Heart left ventricle (tissue), 13 donors: Measurements from ENCODE around the gene PROSER2.

Experiments used
- POLR2A ChIP-seq, 2 donors: fragments of 450-650 bp; IDR thresholded peaks; one replicate each; pipeline ENCODE4 v1.6.1; 2017; ENCODE audit warnings: antibody characterized with exemption in 2 of 2, mild to moderate bottlenecking in 2 of 2, moderate library complexity in 2 of 2
- TF ChIP-seq, protein P1 (sequence below), 12 donors: fragments of 200-600 bp; sonication (generic) in 4 of 12; IDR thresholded peaks; one replicate each; pipeline versions ENCODE4 v1.5.0 to v1.8.0; 2018 to 2022; ENCODE audit warnings: antibody characterized with exemption in 12 of 12, mild to moderate bottlenecking in 5 of 12
- donor health status: ischemic (EF 13 %, LVEDD 7.1; RV severe dilation, severe dysfunction).
- donor health status: DM: no; HTN: yes; CAD: no.
- donor health status: DM: no; HTN: no; CAD: no.
- donor health status: ischemic (EF 25% LVEDD 6.9; RV normal size, moderate dysfunction).
- donor health status: ischemic (EF 25% LVEDD 5.7; RV mildly dilated, moderate dysfunction).
- donor health status: ischemic (EF 35%, LVEDD 5.7; RV mildly dilated, moderate dysfunction).
- donor health status: nonischemic (EF 11% LVEDD 7.7; RV severe dilation, severe dysfunction).
- donor health status: DM: yes; HTN: yes; CAD: no.
- donor health status: PGD.
- donor health status: ischemic (EF 29% LVEDD 5.4; RV normal size, mild dysfunction).
- donor health status: nonischemic (EF 23%, LVEDD 6.1; RV moderate dilation, normal function).

- TF ChIP-seq, protein P1, sequence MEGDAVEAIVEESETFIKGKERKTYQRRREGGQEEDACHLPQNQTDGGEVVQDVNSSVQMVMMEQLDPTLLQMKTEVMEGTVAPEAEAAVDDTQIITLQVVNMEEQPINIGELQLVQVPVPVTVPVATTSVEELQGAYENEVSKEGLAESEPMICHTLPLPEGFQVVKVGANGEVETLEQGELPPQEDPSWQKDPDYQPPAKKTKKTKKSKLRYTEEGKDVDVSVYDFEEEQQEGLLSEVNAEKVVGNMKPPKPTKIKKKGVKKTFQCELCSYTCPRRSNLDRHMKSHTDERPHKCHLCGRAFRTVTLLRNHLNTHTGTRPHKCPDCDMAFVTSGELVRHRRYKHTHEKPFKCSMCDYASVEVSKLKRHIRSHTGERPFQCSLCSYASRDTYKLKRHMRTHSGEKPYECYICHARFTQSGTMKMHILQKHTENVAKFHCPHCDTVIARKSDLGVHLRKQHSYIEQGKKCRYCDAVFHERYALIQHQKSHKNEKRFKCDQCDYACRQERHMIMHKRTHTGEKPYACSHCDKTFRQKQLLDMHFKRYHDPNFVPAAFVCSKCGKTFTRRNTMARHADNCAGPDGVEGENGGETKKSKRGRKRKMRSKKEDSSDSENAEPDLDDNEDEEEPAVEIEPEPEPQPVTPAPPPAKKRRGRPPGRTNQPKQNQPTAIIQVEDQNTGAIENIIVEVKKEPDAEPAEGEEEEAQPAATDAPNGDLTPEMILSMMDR (IDR thresholded peaks at IDR 0.05) = no peak
- TF ChIP-seq POLR2A (IDR thresholded peaks at IDR 0.05) = no peak
Observed at GRCh38 chr10:11813177-11813576, 10.0 kb upstream of the PROSER2 start.
